Activated gamma-delta T cell treated with anti-CD3 and anti-CD28 coated beads, Interleukin-2, amount 50 U/mL, for 16 hours (primary cell): ENCODE results near the gene ZFTA.
"Not testable (repeated sequence)": the region's sequence is repeated elsewhere in the genome, so short reads cannot be mapped to it uniquely, and the experiment has no call there.

ENCODE experiments used
- DNase-seq: peaks from one replicate; pipeline ENCODE4 v3.0.0-alpha.2; 2020; ENCODE audit warnings: low read depth

ZFTA gene

GRCh38 chr11:63775191-63775590, 6.6 kb upstream of the ZFTA start:
- no peak for DNase-seq

DNA sequence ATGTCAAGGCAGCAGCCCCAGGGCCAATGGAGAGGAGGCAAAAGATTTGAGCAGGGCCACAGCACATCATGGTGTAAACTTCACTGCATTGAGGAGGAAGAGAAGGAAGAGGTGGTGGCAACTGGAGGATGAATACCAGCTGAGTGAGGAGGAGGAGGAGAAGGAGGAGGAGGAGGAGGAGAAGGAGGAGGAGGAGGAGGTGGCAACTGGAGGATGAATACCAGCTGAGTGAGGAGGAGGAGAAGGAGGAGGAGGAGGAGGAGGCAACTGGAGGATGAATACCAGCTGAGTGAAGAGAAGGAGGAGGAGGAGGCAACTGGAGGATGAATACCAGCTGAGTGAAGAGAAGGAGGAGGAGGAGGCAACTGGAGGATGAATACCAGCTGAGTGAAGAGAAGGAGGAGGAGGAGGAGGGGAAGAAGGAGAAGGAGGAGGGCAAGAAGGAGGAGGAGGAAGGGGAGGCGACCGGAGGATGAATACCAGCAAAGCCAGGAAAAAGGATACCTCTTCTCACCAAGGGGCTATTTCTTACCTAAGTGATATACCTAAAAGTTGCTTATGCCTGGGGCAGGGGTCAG, 3.3 kb upstream of the ZFTA start:
- not testable (repeated sequence) for DNase-seq

DNA sequence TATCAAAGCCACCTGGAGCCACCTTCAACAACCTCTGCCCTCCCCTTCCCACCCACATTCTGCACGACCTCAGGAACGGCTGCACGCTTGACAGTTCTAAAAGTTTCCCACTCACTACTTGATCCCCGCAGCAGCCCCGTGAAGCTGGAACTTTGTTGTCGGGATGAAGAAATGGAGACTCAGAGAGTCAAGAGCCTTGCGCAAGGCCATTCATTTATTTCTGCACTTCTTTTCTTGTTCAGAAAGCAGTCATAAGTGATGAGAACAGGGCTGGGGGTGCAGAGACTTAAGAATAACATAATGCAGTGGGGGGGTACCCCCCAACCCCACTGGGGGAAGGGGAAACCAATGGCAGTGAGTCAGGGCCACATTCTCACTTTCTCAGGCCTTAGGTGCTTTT, 2.2 kb upstream of the ZFTA start:
- DNase-seq = no peak

DNA sequence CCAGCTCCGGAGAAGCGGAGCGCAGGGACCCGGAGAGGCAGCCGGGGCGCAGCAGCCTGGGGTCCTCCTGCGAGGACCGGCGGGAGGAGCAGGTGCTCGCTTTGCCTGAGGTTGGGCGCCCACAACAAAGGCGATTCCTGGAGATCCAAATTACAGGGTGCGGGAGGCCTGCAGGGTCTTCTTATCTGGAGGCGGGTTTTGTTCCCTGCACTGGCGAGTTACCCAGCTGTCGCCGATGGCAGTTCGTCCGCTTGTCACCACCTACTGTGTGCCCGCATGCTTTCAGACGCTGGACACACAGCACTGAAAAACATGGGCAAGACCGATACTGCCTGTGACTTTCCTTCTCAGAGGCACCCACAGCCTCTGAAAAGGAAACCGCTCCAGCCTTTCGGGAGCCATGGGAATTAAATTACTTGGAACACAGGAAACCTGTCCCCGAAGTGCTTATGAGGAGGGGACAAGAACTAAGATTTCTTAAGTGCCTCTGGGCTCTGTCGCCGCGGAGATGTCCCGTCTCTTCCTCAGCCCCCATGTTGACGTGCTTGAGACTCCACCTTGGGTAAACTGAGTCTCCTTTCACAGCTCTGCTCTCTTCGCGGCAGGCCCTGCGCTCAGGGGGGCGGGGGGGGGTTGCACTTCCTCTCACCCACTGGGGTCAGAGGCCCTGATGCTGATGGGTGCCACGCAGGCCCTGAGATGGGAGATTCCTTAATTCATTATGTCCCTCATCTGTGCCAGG, 1.3 kb upstream of the ZFTA start:
- no peak for DNase-seq

GRCh38 chr11:63769042-63769713, 603 bp upstream of the ZFTA start:
- DNase-seq = no peak

DNA sequence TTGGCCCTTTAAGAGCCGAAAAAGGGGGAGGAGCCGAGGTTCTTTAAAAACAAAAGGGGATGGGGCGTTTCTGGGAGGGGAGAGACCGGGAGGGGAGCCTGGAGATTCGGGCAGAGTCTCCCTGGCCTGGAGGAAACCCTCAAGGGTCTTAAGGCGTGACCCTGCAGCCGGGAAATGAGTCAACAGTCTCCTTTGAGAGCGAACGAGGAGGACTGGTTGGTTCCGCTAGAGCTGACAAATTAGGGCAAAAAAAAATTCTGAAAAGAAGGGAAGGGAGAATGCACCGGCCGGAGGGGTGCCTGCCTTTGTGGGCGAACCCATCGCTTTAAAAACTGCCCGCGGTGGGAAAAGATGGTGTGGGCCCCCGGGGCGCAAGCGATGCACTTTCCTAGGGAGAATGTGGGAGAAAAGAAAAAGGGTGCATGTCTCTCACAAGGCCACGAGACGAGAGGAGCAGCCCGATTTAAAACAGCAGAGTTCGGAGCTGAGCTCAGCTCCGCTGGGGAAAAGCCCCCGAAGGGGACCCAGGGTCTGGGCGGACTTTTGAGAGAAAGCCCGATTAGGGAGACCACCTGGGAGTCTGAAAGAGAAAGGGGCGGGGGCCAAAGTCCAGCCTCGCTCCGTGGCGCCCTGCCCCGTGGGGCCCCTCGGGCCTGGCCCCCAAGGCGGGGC, 874 bp downstream of the ZFTA start:
- DNase-seq = peak; percentile 15

DNA sequence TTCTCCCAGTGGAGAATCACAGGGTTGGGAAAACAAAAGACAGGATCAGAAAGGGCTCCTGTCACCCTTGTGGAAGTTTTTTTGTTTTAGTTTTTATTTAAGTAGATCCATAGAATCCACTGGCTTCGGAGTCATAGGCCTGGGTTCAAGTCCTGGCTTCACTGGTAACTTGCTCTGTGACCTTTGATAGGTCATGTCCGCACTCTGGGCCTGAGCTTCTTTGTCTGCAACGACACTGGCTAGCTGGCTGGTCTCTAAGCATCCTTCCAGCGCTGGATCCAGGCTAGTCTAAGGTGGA, 1.4 kb downstream of the ZFTA start:
- DNase-seq = no peak

- DNase-seq = no peak
Measured at GRCh38 chr11:63766531-63767235, 1.9 kb downstream of the ZFTA start.

DNA sequence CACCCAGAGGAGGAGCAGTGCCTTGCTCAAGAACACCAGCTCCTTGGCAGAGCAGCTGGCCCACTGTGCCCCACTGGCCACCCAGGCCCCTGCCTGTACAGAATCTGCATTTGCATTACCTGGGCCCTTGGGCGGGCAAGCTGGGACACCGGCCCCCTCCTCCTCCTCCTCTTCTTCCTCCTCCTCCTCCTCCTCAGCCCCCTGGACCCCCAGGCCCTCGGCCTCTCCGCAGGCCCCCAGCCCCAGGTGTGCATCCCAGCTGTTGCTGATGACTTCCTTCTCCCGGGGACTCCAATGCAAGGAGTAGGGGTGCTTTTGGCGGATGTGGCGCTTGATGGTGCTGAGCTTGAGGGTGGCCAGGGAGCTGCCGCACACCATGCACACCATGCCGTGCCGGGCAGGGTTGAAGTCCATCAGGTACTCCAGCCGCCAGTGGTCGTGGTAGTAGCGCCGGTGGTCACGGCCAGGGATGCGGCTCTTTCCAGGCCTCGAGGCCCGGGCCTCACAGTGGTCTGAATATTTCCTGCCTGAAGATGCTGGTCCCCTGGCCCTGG, 2.8 kb downstream of the ZFTA start:
- no peak for DNase-seq

DNA sequence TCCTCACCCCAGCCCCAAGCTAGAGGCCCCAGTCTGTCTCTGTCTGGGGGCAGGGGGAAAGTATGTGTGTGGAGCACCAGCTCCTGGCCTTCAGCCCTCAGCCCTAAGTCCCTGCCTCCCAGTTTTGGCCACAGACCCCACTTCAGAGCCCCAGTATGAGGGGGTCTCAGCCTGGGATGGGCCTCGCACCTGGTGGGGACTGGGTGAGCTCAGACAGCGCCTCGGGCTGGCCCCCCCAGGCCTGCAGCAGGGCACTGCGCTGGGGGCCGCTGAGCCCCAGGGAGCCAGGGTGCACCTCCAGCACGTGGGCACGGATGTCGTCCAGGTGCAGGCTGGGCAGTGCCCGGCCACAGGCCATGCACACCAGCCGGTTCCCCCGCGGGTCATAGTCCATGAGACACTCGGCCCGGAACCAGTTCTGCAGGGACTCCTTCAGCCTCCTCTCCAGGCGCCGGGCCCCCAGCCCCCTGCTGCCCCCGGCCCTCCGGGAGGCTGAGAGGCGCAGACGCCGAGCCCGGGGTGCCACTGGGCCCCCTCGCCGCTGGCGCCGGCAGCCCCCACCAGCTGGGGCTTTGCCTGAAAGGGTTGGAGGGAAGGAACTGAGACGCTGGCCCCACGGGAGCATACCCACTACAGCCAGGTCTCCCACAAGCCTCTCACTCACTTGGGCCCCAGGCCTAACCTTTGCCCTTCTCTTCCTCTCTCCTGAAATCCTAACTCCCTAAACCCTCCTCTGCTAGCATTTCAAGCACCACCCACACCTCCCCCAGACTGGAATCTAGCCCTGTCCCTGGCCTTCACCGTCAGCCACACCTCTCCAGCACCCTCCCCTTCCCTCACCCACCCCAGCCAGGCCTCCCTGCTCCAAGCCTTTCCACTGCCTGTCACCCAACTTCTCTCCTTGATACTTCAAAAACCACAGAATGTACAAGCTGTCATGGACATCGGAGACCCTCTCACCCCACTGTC, 3.6 kb downstream of the ZFTA start:
- no peak for DNase-seq

GRCh38 chr11:63764340-63764678, 4.3 kb downstream of the ZFTA start:
- DNase-seq = no peak

DNA sequence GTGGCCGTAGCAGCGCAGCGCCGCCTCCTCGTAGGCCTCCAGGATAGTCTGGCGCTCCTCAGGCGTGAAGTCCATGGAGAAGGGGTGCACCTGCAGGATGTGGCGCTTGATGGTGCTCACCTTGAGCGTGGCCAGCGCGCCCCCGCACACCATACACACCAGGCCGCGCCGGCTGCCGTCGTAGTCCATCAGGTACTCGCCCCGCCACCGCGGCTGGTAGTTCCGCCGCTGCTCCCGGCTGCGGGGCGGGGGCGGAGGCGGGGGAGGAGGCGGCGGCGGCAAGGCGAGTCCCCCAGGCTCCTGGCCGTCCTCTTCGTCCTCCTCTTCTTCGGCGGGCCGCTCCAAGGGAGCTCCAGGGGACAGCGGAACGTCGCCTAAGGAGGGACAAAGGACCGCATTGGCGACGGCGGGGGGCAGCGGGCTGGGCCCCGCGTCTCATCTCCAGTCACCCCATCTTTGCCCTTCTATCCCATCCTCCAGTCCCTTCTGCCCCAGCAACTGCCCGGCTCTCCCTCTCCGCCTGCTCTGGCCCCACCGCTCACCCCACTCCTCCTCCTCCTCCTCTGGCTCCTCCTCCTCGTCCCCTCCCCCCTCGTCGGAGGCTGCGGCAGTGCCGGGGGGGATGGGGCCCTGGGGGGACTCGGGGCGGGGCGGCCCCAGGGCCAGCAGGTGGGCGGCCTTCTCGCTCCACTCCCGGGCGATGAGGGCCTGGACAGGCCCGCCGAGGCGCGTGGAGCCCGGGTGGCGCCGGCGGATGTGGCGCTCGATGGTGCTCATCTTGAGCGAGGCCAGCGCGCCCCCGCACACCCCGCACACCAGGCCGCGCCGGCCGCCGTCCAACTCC, 4.9 kb downstream of the ZFTA start:
- DNase-seq = no peak

- DNase-seq = no peak
Measured at GRCh38 chr11:63762654-63763495, 5.7 kb downstream of the ZFTA start.

DNA sequence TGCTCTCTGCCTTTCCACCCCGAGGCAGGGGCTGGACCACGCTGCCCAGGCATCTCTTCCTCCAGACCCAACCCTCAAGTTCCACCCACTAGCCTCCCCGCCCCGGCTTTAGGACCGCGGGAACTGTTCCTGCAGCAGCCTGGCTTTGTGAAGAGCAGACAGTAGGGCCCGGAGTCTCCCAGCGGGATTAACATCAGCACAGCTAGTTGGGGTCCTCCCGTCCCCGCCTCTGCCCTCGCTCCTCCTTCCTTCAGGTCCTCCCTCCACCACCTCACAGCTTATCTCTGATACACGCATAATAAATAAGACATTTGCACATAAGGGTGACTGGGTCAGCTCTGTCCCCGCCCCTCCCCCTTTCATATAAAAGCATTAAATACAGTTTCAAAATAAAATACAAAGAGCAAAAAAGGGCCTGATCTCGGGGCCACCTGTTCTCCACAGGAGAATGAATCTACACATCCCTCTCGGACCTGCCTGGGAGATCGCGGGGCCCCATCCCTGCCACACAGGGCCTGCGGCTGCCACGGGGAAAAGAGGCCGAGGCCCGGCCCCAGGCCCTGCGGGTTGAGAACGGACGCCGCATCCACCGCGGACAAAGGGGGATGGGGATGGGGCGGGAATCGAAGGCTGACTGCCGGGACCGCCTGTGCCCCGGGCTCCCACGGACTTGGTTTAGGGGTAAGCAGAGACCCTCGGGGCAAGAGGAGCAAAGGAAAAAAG, 6.5 kb downstream of the ZFTA start:
- DNase-seq = no peak

DNA sequence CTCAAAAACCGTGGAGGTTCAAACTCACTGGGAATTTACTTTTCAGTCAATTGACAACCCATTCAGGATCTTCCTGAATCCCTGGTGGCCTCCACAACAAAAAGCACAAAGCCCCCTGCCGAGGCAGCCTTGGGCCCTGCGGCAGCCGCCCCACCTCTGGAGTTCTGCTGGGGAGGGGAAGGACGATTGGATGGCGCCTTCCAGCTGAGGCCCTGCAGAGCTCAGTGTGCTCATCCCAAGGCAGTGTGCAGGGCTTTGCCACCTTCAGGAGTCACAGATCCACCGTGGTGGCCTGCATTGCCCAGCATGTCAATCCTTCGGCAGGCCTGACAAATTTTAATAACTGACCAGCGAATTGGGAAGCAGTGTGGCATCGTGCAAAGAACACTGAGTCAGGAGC, 7.4 kb downstream of the ZFTA start:
- no peak for DNase-seq

- DNase-seq = no peak
Measured at GRCh38 chr11:63760487-63761079, 8.0 kb downstream of the ZFTA start.

- no peak for DNase-seq
Measured at GRCh38 chr11:63756919-63757761, 11.4 kb downstream of the ZFTA start.
